NOMO-1 treated with dmso at 0.1 percent for 144 hours (cell line): Measurements from ENCODE around the gene STXBP6.
"Not testable (repeated sequence)": the region's sequence is repeated elsewhere in the genome, so short reads cannot be mapped to it uniquely, and the experiment has no call there.

Source experiments
- DNase-seq: peaks from one replicate; lab custom pipeline; 2025; ENCODE audit not compliant: unreplicated experiment; lab: John Stamatoyannopoulos, UW

Gene STXBP6

GRCh38 chr14:24813089-24813815 is 236.7 kb downstream of the STXBP6 start:
- no peak for DNase-seq

GRCh38 chr14:24809135-24809534 is 240.8 kb downstream of the STXBP6 start:
- no peak for DNase-seq

DNA sequence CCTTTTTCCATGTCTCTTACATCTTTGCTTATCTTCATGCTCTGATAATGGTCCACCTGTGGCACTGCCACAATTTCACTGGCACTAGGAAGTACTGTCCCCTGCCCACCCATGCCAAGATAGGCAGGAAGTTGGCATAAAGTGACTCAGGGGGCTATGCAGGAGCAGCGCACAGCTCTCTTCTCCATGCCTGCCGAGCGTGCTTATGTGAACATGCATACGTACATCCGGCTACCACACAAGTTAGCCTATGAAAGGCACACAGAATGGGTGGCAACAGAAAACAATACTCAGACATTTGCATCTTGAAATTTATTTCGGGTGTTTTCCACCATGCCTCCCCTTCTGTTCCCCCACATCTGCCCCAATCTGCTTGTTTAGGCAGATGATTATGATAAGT is 241.5 kb downstream of the STXBP6 start:
- no peak for DNase-seq

GRCh38 chr14:24806061-24806678 is 243.8 kb downstream of the STXBP6 start:
- DNase-seq = no peak

DNA sequence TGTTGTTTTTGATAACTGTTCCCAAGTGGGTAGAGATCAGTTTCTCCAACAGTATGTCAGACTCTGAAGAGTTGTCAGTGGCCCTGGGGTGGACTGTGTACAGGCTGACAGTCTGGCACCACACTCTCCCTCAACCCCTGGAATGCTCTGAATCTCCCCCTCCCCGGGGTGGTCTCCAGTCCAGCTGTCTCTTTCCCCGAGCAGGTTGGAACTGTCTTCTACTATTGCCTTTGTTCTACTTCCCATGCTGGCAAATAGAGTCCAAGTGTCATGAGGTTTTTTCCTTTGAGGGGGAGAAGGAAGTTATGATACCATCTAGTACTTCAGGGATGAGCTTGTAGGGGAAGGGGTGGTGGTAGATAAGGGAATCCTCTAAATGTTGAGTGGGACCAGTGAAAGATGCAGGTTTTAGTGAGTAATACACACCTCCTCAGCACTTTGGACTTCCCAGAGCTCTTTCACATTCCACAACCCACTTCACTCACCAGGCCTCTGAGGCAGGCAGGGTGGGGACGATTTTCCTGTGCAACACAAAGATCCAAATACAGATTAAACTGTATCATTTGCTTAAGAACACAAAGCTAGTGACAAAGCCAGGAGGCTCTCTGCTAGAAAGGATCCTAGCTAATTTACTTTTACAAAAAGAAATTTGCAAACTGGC is 245.3 kb downstream of the STXBP6 start:
- no peak for DNase-seq

- DNase-seq = no peak
These were observed 245.9 kb downstream of the STXBP6 start for GRCh38 chr14:24803933-24804494.

DNA sequence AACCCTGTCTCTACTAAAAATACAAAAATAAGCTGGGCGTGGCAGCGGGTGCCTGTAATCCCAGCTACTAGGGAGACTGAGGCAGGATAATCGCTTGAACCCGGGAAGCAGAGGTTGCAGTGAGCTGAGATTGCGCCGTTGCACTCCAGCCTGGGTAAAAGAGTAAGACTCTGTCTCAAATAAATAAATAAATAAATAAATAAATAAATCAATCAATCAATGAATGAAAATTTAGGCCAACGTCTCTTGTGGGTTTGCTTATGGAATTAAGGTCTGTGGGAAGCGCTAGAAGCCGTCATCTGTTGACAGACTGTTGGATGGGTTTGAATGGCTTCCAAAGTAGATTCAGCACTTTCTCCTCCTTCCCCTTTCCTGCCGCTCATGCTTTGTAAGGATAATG is 246.5 kb downstream of the STXBP6 start:
- not testable (repeated sequence) for DNase-seq

- DNase-seq = no peak
These were observed 247.7 kb downstream of the STXBP6 start for GRCh38 chr14:24802236-24802635.

GRCh38 chr14:24801024-24801423 is 248.9 kb downstream of the STXBP6 start:
- no peak for DNase-seq

- DNase-seq = no peak
These were observed 251.0 kb downstream of the STXBP6 start for GRCh38 chr14:24798911-24799462.

DNA sequence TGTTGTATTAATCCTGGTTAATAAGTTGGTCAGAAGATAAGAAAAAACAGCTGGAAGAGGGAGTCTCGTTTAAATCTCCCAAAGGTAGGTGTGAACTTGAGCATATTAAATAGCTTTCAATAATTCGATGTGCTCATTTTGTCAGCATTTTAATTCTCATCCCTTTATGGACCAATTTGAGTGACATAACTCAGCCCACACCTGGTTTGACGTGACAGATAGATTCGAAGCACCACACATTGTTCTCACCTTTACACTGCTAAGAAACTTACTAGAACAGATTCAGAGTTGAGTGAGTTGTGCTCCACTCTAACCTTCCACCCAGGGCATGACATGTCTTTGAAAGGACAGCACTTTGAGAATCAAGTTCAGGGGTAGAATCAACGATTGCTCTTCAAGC is 254.5 kb downstream of the STXBP6 start:
- DNase-seq = no peak

DNA sequence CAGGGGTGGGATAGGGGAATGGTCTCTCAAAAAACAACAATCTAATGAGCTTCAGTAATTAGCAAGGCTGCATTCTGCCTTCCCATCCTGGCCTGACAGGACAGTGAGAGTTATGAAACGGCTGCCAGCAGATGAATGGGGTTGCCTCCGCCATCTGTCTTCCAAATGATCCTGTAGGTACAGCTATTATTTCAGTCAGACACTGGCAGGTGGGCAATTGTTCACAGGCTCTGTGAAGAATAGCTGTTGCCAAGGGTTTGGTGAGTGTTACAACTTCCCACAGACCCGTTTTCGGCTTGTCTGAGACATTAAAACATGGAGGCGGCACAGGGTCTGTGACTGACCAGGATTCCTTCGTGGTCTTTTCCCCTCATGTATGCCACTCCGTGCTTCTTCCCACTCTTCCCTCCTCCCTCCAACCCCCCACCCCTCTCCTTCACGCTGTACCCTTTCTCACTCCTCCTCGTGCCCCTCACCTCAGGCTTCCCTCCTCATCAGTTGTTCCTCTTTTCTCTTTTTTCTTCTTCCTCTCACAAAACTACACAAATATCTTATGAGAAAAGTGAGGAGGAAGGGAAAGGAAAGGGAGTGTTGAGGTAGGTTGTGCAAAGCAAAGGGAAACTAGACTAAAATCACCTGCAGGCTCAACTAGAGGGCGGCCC is 255.2 kb downstream of the STXBP6 start:
- no peak for DNase-seq

DNA sequence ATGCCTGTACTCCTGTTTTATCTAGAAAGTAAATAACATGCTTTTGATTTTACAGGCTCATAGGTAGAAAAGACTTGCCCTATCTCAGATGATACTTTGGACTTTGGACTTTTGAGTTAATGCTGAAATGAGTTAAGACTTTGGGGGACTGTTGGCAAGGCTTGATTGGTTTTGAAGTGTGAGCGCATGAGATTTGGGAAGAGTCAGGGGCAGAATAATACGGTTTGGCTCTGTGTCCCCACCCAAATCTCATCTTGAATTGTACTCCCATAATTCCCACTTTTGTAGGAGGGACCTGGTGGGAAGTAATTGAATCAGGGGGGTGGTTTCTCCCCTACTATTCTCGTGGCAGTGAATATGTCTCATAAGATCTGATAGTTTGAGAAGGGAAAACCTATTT is 259.8 kb downstream of the STXBP6 start:
- no peak for DNase-seq

- no peak for DNase-seq
These were observed 260.5 kb downstream of the STXBP6 start for GRCh38 chr14:24789378-24789884.

GRCh38 chr14:24785698-24786097 is 264.2 kb downstream of the STXBP6 start:
- no peak for DNase-seq

GRCh38 chr14:24784981-24785380 is 265.0 kb downstream of the STXBP6 start:
- DNase-seq = no peak

DNA sequence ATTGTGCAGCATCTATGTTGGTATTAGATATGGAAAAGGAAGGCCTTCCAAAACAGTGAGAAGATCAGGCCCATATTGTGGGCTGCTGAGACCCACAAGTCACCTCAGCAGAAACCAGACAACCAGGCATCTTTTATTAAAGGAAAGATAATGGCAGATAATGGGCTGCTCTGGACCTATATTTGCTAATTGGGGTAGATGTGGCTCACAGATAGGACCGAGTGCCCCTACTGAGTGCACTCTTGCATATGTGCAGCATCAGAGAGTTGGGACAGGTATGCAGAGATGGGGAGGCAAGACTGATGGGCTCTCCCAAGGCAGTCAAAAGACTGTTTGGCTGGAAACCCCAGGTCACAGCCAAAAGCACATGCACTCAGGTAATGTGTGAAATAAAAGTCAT is 266.2 kb downstream of the STXBP6 start:
- no peak for DNase-seq

- no peak for DNase-seq
These were observed 269.7 kb downstream of the STXBP6 start for GRCh38 chr14:24780281-24780680.

- no peak for DNase-seq
These were observed 272.3 kb downstream of the STXBP6 start for GRCh38 chr14:24777678-24778077.

DNA sequence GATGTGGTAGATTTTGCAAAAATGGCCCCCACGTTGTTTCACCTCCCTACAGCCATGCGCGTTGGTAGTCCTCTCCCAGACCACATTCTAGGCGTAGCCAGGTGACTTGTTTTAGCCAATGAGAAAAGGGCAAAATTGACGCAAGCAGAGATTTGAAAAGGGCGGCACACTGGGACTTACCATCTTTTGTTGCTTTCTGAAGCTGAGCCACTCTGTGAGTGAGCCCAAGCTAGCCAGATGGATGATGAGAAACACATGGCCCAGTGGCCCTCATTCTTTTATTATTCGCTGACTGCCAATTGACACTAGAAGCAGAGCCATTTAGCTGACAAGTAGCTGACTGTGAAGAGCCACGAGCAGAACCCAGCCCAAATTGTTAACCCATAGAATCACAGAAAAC is 274.0 kb downstream of the STXBP6 start:
- DNase-seq = no peak
